Loucy (cell line): ENCODE data around the gene GOLGA1.
A peak's percentile ranks its signal among the peaks of the same experiment; 100 is the strongest.

Experiments
- H2AFZ ChIP-seq: fragments of 200-600 bp; sonication (generic); 2 replicates; pipeline ENCODE4 v1.6.0; 2016; ENCODE audit warnings: antibody characterized with exemption, mild to moderate bottlenecking, low read length, moderate library complexity
- H3F3A ChIP-seq: fragments of 200-600 bp; 2 replicates; pipeline ENCODE4 v1.6.0; 2016; ENCODE audit warnings: antibody characterized with exemption, low read depth, mild to moderate bottlenecking
- H3K27me3 ChIP-seq: fragments of 200-600 bp; sonication (generic); 2 replicates; pipeline ENCODE4 v1.6.1; 2014; ENCODE audit warnings: low read length, mild to moderate bottlenecking; ENCODE audit not compliant: insufficient read depth, poor library complexity, severe bottlenecking
- H3K36me3 ChIP-seq: fragments of 200-600 bp; sonication (generic); 2 replicates; pipeline ENCODE4 v1.6.1; 2016; ENCODE audit warnings: low read length; ENCODE audit not compliant: insufficient read depth
- H3K4me1 ChIP-seq: fragments of 200-600 bp; sonication (generic); 2 replicates; pipeline ENCODE4 v1.5.1; 2014; ENCODE audit warnings: low read length, mild to moderate bottlenecking; ENCODE audit not compliant: insufficient read depth, poor library complexity, severe bottlenecking
- H3K4me2 ChIP-seq: fragments of 200-600 bp; sonication (generic); 2 replicates; pipeline ENCODE4 v1.6.0; 2014; ENCODE audit warnings: antibody characterized with exemption, low read length, low read depth, mild to moderate bottlenecking; ENCODE audit not compliant: poor library complexity, severe bottlenecking
- H3K4me3 ChIP-seq: fragments of 200-600 bp; sonication (generic); 2 replicates; pipeline ENCODE4 v1.5.1; 2014; ENCODE audit warnings: low read length, mild to moderate bottlenecking, mixed read lengths; ENCODE audit not compliant: poor library complexity, severe bottlenecking
- H3K79me2 ChIP-seq: fragments of 200-600 bp; sonication (generic); 2 replicates; pipeline ENCODE4 v1.6.1; 2014; ENCODE audit warnings: low read length; ENCODE audit not compliant: insufficient read depth
- H3K9ac ChIP-seq: fragments of 200-600 bp; sonication (generic); 2 replicates; pipeline ENCODE4 v1.6.0; 2014; ENCODE audit warnings: mild to moderate bottlenecking, low read depth, low read length, moderate library complexity; ENCODE audit not compliant: poor library complexity, severe bottlenecking
- H3K9me2 ChIP-seq: fragments of 200-600 bp; sonication (generic); replicated peaks from 2 replicates; pipeline ENCODE4 v1.6.1; 2016; ENCODE audit warnings: low read depth, low read length, mixed read lengths
- H3K9me3 ChIP-seq: fragments of 200-600 bp; sonication (generic); 2 replicates; pipeline ENCODE4 v1.6.1; 2014; ENCODE audit warnings: mild to moderate bottlenecking, antibody characterized with exemption, low read length, low read depth; ENCODE audit not compliant: insufficient read depth
- H4K20me1 ChIP-seq: fragments of 200-600 bp; sonication (generic); 2 replicates; pipeline ENCODE4 v1.6.0; 2014; ENCODE audit warnings: antibody characterized with exemption, low read length, mild to moderate bottlenecking; ENCODE audit not compliant: insufficient read depth, poor library complexity, severe bottlenecking
- CTCF ChIP-seq: fragments of 200-600 bp; sonication (generic); conservative IDR thresholded peaks from 2 replicates; pipeline ENCODE4 v1.5.1; 2014; ENCODE audit warnings: mild to moderate bottlenecking, antibody characterized with exemption, low read length
- EZH2phosphoT487 ChIP-seq: fragments of 200-600 bp; IDR thresholded peaks from 2 replicates; pipeline ENCODE4 v1.6.1; 2018; ENCODE audit warnings: antibody characterized with exemption, mild to moderate bottlenecking, moderate library complexity, borderline replicate concordance

Gene GOLGA1

GRCh38 chr9:124859803-124860581 is 80.9 kb downstream of the GOLGA1 start:
- Histone ChIP-seq H3K27me3 (peaks cover 10% of the 10 kb centered on the region), H4K20me1 (peaks cover 53% of the 10 kb centered on the region), H3K9me3 (no peaks in the 10 kb centered on the region), H3K4me2 (peak overlapping the region; percentile 100), H3F3A (peaks cover 6% of the 10 kb centered on the region; the same call in 1 of the 2 replicates), H3K79me2 (peaks cover 56% of the 10 kb centered on the region), H2AFZ (no peak overlapping the region), H3K9ac (peak overlapping the region; percentile 97), H3K4me1 (peaks cover 25% of the 10 kb centered on the region), H3K36me3 (peaks cover 53% of the 10 kb centered on the region), H3K9me2 (no peaks in the 10 kb centered on the region), H3K4me3 (peak overlapping the region; percentile 97)
- TF ChIP-seq EZH2phosphoT487 (no peak), CTCF (no peak)

GRCh38 chr9:124858330-124859046 is 82.4 kb downstream of the GOLGA1 start:
- peak overlapping the region; percentile 97 for H3K9ac ChIP-seq

More at GRCh38 chr9:124858330-124859046, 82.4 kb downstream of the GOLGA1 start:
- Histone ChIP-seq H3K79me2 (peaks cover 56% of the 10 kb centered on the region), H3K9me3 (no peaks in the 10 kb centered on the region), H3K36me3 (peaks cover 53% of the 10 kb centered on the region), H3K27me3 (peaks cover 10% of the 10 kb centered on the region), H3F3A (peaks cover 6% of the 10 kb centered on the region; the same call in 1 of the 2 replicates), H2AFZ (no peak overlapping the region), H3K4me3 (peak overlapping the region; percentile 97), H4K20me1 (peaks cover 53% of the 10 kb centered on the region), H3K9me2 (no peaks in the 10 kb centered on the region), H3K4me1 (peaks cover 25% of the 10 kb centered on the region), H3K4me2 (peak overlapping the region; percentile 100)
- no peak for TF ChIP-seq EZH2phosphoT487
- no peak for TF ChIP-seq CTCF
